HG03558 (cell line): ENCODE results near the gene TMPRSS7.

Source experiments
- ATAC-seq: cut with Tn5 transposase; IDR thresholded peaks from one replicate; pipeline ENCODE4 v1.9.1; 2021; ENCODE audit warnings: moderate number of reproducible peaks; ENCODE audit not compliant: unreplicated experiment; ENCODE audit errors: extremely low read depth

Gene TMPRSS7

GRCh38 chr3:112034436-112034835 is at the start of gene TMPRSS7:
TMPRSS7 (plus strand) TSS chr3:112034736; CDS start chr3:112034846, 110 bp downstream.
- ATAC-seq = no peak

- no peak for ATAC-seq
Measured at GRCh38 chr3:111986800-111987199, 47.7 kb upstream of the TMPRSS7 start.

GRCh38 chr3:111989061-111989678 is 45.4 kb upstream of the TMPRSS7 start:
- ATAC-seq = peak; percentile 91

GRCh38 chr3:111993038-111993437 is 41.5 kb upstream of the TMPRSS7 start:
- no peak for ATAC-seq

GRCh38 chr3:111998636-111999483 is 35.7 kb upstream of the TMPRSS7 start, which contains the start of gene TAGLN3:
TAGLN3 (plus strand) TSS chr3:111998922; CDS start chr3:111999423, 501 bp downstream.
- ATAC-seq = no peak

- no peak for ATAC-seq
Measured at GRCh38 chr3:111999484-112000324, 34.8 kb upstream of the TMPRSS7 start.

- ATAC-seq = no peak
Measured at GRCh38 chr3:112000367-112000771, 34.2 kb upstream of the TMPRSS7 start.

- ATAC-seq = no peak
Measured at GRCh38 chr3:112000966-112001365, 33.6 kb upstream of the TMPRSS7 start.

GRCh38 chr3:112001526-112001925 is 33.0 kb upstream of the TMPRSS7 start:
- ATAC-seq = no peak

GRCh38 chr3:112002096-112002971 is 32.2 kb upstream of the TMPRSS7 start:
- no peak for ATAC-seq

GRCh38 chr3:112003321-112004080 is 31.0 kb upstream of the TMPRSS7 start:
- no peak for ATAC-seq

GRCh38 chr3:112004187-112004586 is 30.3 kb upstream of the TMPRSS7 start:
- no peak for ATAC-seq

- ATAC-seq = no peak
Measured at GRCh38 chr3:112004669-112005068, 29.9 kb upstream of the TMPRSS7 start.

GRCh38 chr3:112005091-112005672 is 29.4 kb upstream of the TMPRSS7 start:
- ATAC-seq = no peak

- ATAC-seq = no peak
Measured at GRCh38 chr3:112007633-112008032, 26.9 kb upstream of the TMPRSS7 start.

- ATAC-seq = no peak
Measured at GRCh38 chr3:112009670-112010069, 24.9 kb upstream of the TMPRSS7 start.

- no peak for ATAC-seq
Measured at GRCh38 chr3:112010636-112011035, 23.9 kb upstream of the TMPRSS7 start.

- no peak for ATAC-seq
Measured at GRCh38 chr3:112011376-112011940, 23.1 kb upstream of the TMPRSS7 start.
